T-cell (primary cell): ENCODE results near the gene ZNF101. TPM values are rescaled to one million over a fixed set of nuclear protein-coding genes. Genes with fewer than 3 reads are reported as not detected.
"Not testable (repeated sequence)": the region's sequence is repeated elsewhere in the genome, so short reads cannot be mapped to it uniquely, and the experiment has no call there.

ENCODE experiments used
- ATAC-seq, 4 experiments: fragments of 200-7000 bp in 3 of 4; fragments of 150-1000 bp in 1 of 4; cut with Tn5 transposase; replicated peaks in 1 of 4; 1 replicate in 3 of 4; 2 replicates in 1 of 4; pipeline ENCODE4 v1.10.0; 2021; ENCODE audit warnings: moderate library complexity in 3 of 4, mild to moderate bottlenecking in 2 of 4, moderate number of reproducible peaks in 1 of 4
- CTCF ChIA-PET, 2 donors: fragments of 300-600 bp; sonication (Branson Sonifier 250); formaldehyde crosslinking; loops; one replicate each; lab custom pipeline; 2022; ENCODE audit warnings: antibody characterized with exemption in 2 of 2; lab: Charles Lee
- POLR2A ChIA-PET, 2 donors: fragments of 300-600 bp; sonication (Branson Sonifier 250); formaldehyde crosslinking; loops; one replicate each; lab custom pipeline; 2022; ENCODE audit warnings: antibody characterized with exemption in 2 of 2; lab: Charles Lee
- DNase-seq, 35 experiments: peaks; one replicate each; pipeline versions ENCODE4 v3.0.0 to v3.0.0-alpha.2; 2013 to 2023
- H3K27ac ChIP-seq: one replicate; pipeline ENCODE4 v1.5.1; 2013; ENCODE audit warnings: low read length
- H3K27me3 ChIP-seq, 2 experiments: replicated peaks in 1 of 2; 1 replicate in 1 of 2; 2 replicates in 1 of 2; pipeline versions ENCODE4 v1.6.1 to v1.7.0; 2013; ENCODE audit warnings: low read length in 1 of 2, mixed read lengths in 1 of 2; ENCODE audit not compliant: control insufficient read depth in 2 of 2, insufficient read depth in 2 of 2; ENCODE audit errors: extremely low read depth in 1 of 2
- H3K36me3 ChIP-seq, 2 donors: 1 replicate in 1 of 2; 2 replicates in 1 of 2; pipeline versions ENCODE4 v1.6.1 to v1.7.0; 2013; ENCODE audit warnings: low read length in 1 of 2; ENCODE audit not compliant: control insufficient read depth in 2 of 2, insufficient read depth in 1 of 2; ENCODE audit errors: extremely low read depth in 1 of 2
- H3K4me1 ChIP-seq, 2 experiments: 1 replicate in 1 of 2; 2 replicates in 1 of 2; pipeline versions ENCODE4 v1.6.1 to v1.7.0; 2013; ENCODE audit warnings: low read length in 2 of 2, mixed read lengths in 1 of 2; ENCODE audit not compliant: insufficient read depth in 2 of 2, control insufficient read depth in 1 of 2; ENCODE audit errors: extremely low read depth in 1 of 2
- H3K4me3 ChIP-seq, 2 donors: 1 replicate in 1 of 2; 2 replicates in 1 of 2; pipeline versions ENCODE4 v1.5.1 to v1.7.0; 2013; ENCODE audit warnings: mild to moderate bottlenecking in 2 of 2, low read length in 1 of 2, moderate library complexity in 1 of 2; ENCODE audit not compliant: control insufficient read depth in 1 of 2; ENCODE audit errors: extremely low read depth in 1 of 2
- H3K9me3 ChIP-seq: 2 replicates; pipeline ENCODE4 v1.7.0; 2013
- H3K27ac Mint-ChIP-seq, 2 donors: one replicate each; pipeline ENCODE4 v1.8.0; 2020 to 2021; ENCODE audit warnings: mild to moderate bottlenecking in 2 of 2, mixed read lengths in 2 of 2
- H3K27me3 Mint-ChIP-seq, 2 donors: one replicate each; pipeline ENCODE4 v1.8.0; 2021 to 2022; ENCODE audit warnings: mixed read lengths in 2 of 2
- H3K36me3 Mint-ChIP-seq: one replicate; pipeline ENCODE4 v1.8.0; 2021; ENCODE audit warnings: mixed read lengths
- H3K4me1 Mint-ChIP-seq, 3 donors: one replicate each; pipeline ENCODE4 v1.8.0; 2020 to 2022; ENCODE audit warnings: mixed read lengths in 3 of 3, mild to moderate bottlenecking in 1 of 3
- H3K4me3 Mint-ChIP-seq, 3 donors: one replicate each; pipeline ENCODE4 v1.8.0; 2020 to 2022; ENCODE audit warnings: mild to moderate bottlenecking in 3 of 3, mixed read lengths in 3 of 3, moderate library complexity in 3 of 3
- H3K9me3 Mint-ChIP-seq, 3 donors: one replicate each; pipeline ENCODE4 v1.8.0; 2020 to 2022; ENCODE audit warnings: mixed read lengths in 3 of 3
- WGBS: methylation state at CpG from one replicate; pipeline ENCODE4 v1.1.5; 2013; ENCODE audit warnings: missing lambda C conversion rate; ENCODE audit not compliant: insufficient coverage; 5-methylcytosine and 5-hydroxymethylcytosine counted together
- total RNA-seq, 35 experiments: library from RNA in 6 of 35; stranded (reverse) in 6 of 35; fragments of 120-200 nt in 1 of 35; gene quantifications; one replicate each; pipeline versions ENCODE4 v1.2.1 to v1.2.4 and lab custom pipeline; 2013 to 2026

The ZNF101 gene
- total RNA-seq, 5 donors from 2014 or later (not counting 1 experiment from before 2014, with no cell fraction given): 66.2 to 180 (median 164) TPM

DNA sequence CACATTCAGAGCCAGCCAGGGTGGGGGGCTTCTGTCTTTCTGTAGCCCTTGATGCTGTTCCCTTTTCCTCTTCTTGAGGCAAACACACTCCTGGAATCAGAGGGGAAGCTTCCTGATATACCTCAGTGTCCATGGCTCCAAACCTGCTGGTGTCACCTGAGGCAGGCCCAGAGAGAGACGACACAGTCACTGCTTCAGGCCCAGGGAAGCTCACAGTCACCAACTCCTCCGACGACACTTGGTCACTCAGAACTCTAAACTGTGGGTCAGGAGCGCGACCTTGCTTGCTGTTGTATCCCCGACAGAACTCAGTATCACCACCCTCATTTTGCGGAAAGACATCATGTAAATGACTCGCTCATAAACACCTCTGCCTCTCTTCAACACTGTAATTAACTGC is 6.3 kb upstream of the ZNF101 start:
- H3K4me3 ChIP-seq: peak overlapping the region in 1 of 2 donors; percentile 65
- Mint-ChIP-seq H3K4me1 (peaks cover 24 to 42% (median 35%) of the 10 kb centered on the region in 3 donors), H3K36me3 (peaks cover 20% of the 10 kb centered on the region), H3K9me3 (no peaks in the 10 kb centered on the region), H3K27me3 (no peaks in the 10 kb centered on the region), H3K27ac (peak overlapping the region; percentile 89 to 94), H3K4me3 (peak overlapping the region; percentile 78 to 92 (median 88))
- ChIA-PET CTCF (no interaction called here), POLR2A (interaction anchor here in 1 of 2 donors (0.5 kb wide), 1 partner anchor 24 kb away, joined by 4 read pairs; no protein-coding TSS in a partner anchor)
- no peaks in the 10 kb centered on the region for H3K9me3 ChIP-seq
- H3K36me3 ChIP-seq: peaks cover 19 to 34% of the 10 kb centered on the region in 2 donors
- peak overlapping the region; percentile 66 for H3K27ac ChIP-seq
- DNase-seq (no peak), ATAC-seq (no peak)
- H3K4me1 ChIP-seq: peaks cover 14 to 55% of the 10 kb centered on the region in 2 experiments
- WGBS: 73% methylated on average over 8 of the region's 8 CpGs
- no peaks in the 10 kb centered on the region for H3K27me3 ChIP-seq

DNA sequence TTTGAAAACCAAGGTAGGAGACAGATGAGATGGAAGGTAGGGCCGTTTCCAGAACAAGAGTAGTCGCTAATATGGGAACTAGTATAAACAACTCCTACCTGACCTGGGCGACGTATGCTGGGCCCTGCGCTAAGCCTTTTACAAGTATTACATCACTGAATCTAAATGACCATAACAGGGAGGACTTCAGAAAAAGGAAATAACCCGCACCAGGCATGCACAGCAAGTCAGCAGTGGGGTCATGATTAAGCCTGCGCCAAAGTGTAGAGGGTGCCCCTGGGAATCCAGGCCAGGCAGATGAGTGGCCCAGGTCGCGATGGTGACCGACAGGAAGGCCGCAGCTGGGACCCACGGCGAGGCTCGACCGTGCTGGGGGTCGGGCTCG is 5.8 kb upstream of the ZNF101 start:
- DNase-seq (no peak), ATAC-seq (peak in 1 of 4 experiments; percentile 0)
- Histone ChIP-seq H3K36me3 (peaks cover 16 to 29% of the 10 kb centered on the region in 2 donors), H3K27me3 (no peaks in the 10 kb centered on the region), H3K9me3 (no peaks in the 10 kb centered on the region), H3K27ac (peak overlapping the region; percentile 66), H3K4me1 (peaks cover 14 to 60% of the 10 kb centered on the region in 2 experiments), H3K4me3 (peak overlapping the region; percentile 65 to 82)
- POLR2A ChIA-PET: interaction anchor here in 1 of 2 donors (0.6 kb wide), 1 partner anchor 1361 kb away, joined by 3 read pairs; no protein-coding TSS in a partner anchor
- 4% methylated on average over 13 of the region's 17 CpGs for WGBS
- Mint-ChIP-seq H3K4me3 (peak overlapping the region; percentile 78 to 92 (median 88)), H3K9me3 (no peaks in the 10 kb centered on the region), H3K36me3 (peaks cover 20% of the 10 kb centered on the region), H3K27ac (peak overlapping the region; percentile 89 to 94), H3K4me1 (peaks cover 29 to 47% (median 41%) of the 10 kb centered on the region in 3 donors), H3K27me3 (no peaks in the 10 kb centered on the region)
- CTCF ChIA-PET: no interaction called here

DNA sequence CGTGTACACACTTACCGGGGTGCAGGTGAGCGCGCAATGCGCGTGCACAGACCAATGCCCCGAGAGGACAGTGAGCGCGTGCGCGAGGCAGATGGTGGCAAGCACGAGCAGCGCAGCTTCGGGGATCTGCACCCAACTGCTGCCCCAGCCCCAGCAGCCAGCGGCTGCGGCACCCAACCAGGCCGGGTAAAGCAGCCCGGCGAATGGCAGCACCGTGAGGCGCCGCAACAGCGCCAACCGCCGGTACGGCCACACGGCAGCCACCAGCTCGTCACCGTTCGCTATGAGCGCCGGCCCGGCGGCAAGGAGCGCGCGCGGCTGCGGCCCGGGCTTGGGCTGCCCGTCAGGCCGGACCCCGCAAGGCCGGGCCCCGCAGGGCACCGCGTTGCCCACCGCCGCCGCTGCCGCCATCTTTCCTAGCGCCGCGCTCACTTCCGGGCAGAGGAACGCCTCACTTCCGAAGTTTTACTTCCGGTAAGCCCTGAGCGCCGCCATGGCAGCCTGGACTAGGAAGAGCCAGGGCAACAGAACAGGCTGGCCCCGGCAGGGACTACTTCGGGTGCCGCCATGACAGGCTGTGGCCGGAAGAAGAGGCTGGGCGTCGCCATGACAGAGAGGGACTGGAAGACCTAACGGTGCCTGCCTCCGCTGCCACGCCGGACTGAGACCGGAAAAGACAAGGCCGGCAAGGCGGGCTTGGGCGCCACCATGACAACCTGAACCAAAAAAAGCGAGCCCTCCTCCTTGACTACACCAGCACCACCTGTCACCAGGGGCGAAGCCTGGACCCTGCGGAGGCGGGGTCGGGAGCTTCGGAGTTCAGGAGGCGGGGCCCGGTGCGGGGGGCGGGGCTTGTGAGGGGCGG is 5.2 kb upstream of the ZNF101 start, which contains the start of gene ATP13A1:
ATP13A1 (minus strand) TSS at position 421 of the 865 bp plus-strand sequence; CDS start at position 411, 10 bp downstream.
- Histone ChIP-seq H3K27ac (peak within 1 kb of the TSS; percentile 91), H3K27me3 (no peaks in the 10 kb centered on the region), H3K9me3 (no peaks in the 10 kb centered on the region), H3K4me1 (peaks cover 14 to 66% of the 10 kb centered on the region in 2 experiments), H3K36me3 (peaks cover 12 to 24% of the 10 kb centered on the region in 2 donors), H3K4me3 (peak within 1 kb of the TSS; percentile 65 to 82)
- Mint-ChIP-seq H3K4me3 (peak within 1 kb of the TSS; percentile 78 to 93 (median 92)), H3K36me3 (peaks cover 15% of the 10 kb centered on the region), H3K4me1 (peaks cover 35 to 49% (median 46%) of the 10 kb centered on the region in 3 donors), H3K27ac (peak within 1 kb of the TSS; percentile 96 to 99), H3K9me3 (no peaks in the 10 kb centered on the region), H3K27me3 (no peaks in the 10 kb centered on the region)
- ATAC-seq: peak; percentile 74 to 75 (median 74)
- DNase-seq: peak; percentile 87 to 97 (median 92)
- ChIA-PET CTCF (interaction anchor here (0.6 to 0.7 kb wide), 2 partner anchors 334 to 506 kb away, joined by 3 to 5 read pairs; no protein-coding TSS in a partner anchor), POLR2A (interaction anchor here (0.6 to 0.9 kb wide), 5 partner anchors 43 to 1360 kb away, joined by 3 to 6 read pairs (median 4); partner anchors contain the start of gene ZNF14 (in 1 of the 2))
- under 1% methylated on average over 76 of the region's 85 CpGs for WGBS

DNA sequence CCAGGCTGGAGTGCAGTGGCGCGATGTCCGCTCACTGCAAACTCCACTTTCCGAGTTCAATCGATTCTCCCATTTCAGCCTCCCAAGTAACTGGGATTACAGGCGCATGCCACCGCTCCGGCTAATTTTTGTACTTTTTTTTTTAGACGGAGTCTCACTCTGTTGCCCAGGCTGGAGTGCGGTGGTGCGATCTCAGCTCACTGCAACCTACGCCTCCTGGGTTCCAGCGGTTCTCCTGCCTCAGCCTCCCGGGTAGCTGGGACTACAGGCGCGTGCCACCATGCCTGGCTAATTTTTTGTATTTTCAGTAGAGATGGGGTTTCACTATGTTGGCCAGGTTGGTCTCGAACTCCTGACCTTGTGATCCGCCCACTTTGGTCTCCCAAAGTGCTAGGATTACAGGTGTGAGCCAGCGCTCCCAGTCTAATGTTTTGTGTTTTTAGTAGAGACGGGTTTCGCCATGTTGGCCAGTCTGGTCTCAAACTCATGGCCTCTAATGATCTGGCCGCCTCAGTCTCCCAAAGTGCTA is 3.2 kb upstream of the ZNF101 start:
- H3K4me1 Mint-ChIP-seq: peaks cover 44 to 53% (median 53%) of the 10 kb centered on the region in 3 donors
- H3K4me1 ChIP-seq: peaks cover 16 to 79% of the 10 kb centered on the region in 2 experiments
- H3K27ac ChIP-seq, CTCF ChIA-PET, ATAC-seq, H3K27me3 ChIP-seq, H3K9me3 Mint-ChIP-seq, H3K4me3 ChIP-seq, H3K27me3 Mint-ChIP-seq, H3K9me3 ChIP-seq, DNase-seq, H3K36me3 ChIP-seq: not testable (repeated sequence)
- 98% methylated on average over 16 of the region's 22 CpGs for WGBS
- H3K27ac Mint-ChIP-seq: peak overlapping the region; percentile 34 to 57
- H3K36me3 Mint-ChIP-seq: peaks cover 12% of the 10 kb centered on the region
- H3K4me3 Mint-ChIP-seq: peak overlapping the region in 2 of 3 donors; percentile 41 to 77
- POLR2A ChIA-PET: interaction anchor here in 1 of 2 donors (0.6 kb wide), 1 partner anchor 45 kb away, joined by 3 read pairs; no protein-coding TSS in a partner anchor

DNA sequence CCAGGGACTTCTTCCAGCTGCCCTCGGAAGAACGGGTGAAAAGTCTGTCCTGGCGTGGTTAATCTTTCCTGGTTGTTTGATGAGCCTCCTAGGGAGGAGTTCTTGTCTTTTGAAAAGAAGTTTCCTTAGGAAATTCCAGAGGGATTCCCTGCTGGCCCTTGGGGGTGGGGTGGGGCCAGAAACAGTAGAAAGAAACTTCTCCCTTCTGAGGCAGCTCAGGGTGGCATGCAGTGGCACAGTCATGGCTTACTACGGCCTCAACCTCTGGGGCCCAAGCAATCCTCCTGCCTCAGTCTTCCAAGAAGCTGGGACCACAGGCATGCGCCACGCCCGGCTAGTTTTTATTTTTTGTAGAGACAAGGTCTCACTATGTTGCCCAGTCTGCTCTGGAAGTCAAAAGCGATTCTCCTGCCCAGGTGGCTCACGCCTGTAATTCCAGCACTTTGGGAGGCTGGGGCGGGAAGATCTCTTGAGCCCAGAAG is 1.5 kb downstream of the ZNF101 start:
- no peaks in the 10 kb centered on the region for H3K27me3 ChIP-seq
- H3K9me3 ChIP-seq: no peaks in the 10 kb centered on the region
- 82% methylated on average over 7 of the region's 10 CpGs for WGBS
- ChIA-PET POLR2A (no interaction called here), CTCF (no interaction called here)
- H3K36me3 ChIP-seq: peaks cover 14 to 35% of the 10 kb centered on the region in 2 donors
- H3K9me3 Mint-ChIP-seq: peaks cover 0 to 3% (median 3%) of the 10 kb centered on the region in 3 donors
- no peaks in the 10 kb centered on the region for H3K27me3 Mint-ChIP-seq
- H3K4me1 Mint-ChIP-seq: peaks cover 39 to 53% (median 53%) of the 10 kb centered on the region in 3 donors
- DNase-seq: no peak
- peaks cover 2 to 78% of the 10 kb centered on the region in 2 experiments for H3K4me1 ChIP-seq
- peak overlapping the region; percentile 95 for H3K27ac ChIP-seq
- H3K4me3 ChIP-seq: peak overlapping the region; percentile 91 to 93
- H3K36me3 Mint-ChIP-seq: peaks cover 40% of the 10 kb centered on the region
- H3K27ac Mint-ChIP-seq: peak overlapping the region; percentile 91 to 98
- peak overlapping the region; percentile 77 to 89 (median 83) for H3K4me3 Mint-ChIP-seq
- ATAC-seq: no peak
